ENCODE data around the gene FAM149B1.
A peak's percentile ranks its signal among the peaks of the same experiment; 100 is the strongest.
"Not testable (repeated sequence)": the region's sequence is repeated elsewhere in the genome, so short reads cannot be mapped to it uniquely, and the experiment has no call there.

The FAM149B1 gene

GRCh38 chr10:73233883-73234282 lies 66.0 kb downstream of the FAM149B1 start:
- no peak for DNase-seq (ENCODE audit: low spot score)

- no peak for DNase-seq (ENCODE audit: low spot score)
Observed at GRCh38 chr10:73234695-73235094, 66.8 kb downstream of the FAM149B1 start.

- DNase-seq (ENCODE audit: low spot score) = no peak
Observed at GRCh38 chr10:73238990-73239566, 71.2 kb downstream of the FAM149B1 start.

GRCh38 chr10:73239908-73240307 lies 72.0 kb downstream of the FAM149B1 start:
- no peak for DNase-seq (ENCODE audit: low spot score)

GRCh38 chr10:73244866-73245477 lies 77.1 kb downstream of the FAM149B1 start:
- no peak for DNase-seq (ENCODE audit: low spot score)

DNA sequence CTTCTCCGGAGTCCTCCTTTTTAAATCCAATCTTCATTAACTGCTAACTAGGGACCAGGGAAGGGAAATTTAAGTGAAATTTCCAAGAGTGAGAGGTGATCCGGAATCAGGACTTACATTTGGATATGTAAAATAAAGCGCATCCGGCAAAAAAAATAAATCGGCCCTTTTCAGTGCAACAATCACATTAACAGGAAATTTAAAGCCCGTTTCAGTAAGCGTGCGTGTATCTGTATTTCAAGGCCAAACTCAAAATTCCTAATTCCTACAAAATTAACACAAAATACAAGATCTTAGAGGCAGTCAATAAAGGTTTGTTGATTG lies 78.4 kb downstream of the FAM149B1 start:
- DNase-seq (ENCODE audit: low spot score) = no peak

DNA sequence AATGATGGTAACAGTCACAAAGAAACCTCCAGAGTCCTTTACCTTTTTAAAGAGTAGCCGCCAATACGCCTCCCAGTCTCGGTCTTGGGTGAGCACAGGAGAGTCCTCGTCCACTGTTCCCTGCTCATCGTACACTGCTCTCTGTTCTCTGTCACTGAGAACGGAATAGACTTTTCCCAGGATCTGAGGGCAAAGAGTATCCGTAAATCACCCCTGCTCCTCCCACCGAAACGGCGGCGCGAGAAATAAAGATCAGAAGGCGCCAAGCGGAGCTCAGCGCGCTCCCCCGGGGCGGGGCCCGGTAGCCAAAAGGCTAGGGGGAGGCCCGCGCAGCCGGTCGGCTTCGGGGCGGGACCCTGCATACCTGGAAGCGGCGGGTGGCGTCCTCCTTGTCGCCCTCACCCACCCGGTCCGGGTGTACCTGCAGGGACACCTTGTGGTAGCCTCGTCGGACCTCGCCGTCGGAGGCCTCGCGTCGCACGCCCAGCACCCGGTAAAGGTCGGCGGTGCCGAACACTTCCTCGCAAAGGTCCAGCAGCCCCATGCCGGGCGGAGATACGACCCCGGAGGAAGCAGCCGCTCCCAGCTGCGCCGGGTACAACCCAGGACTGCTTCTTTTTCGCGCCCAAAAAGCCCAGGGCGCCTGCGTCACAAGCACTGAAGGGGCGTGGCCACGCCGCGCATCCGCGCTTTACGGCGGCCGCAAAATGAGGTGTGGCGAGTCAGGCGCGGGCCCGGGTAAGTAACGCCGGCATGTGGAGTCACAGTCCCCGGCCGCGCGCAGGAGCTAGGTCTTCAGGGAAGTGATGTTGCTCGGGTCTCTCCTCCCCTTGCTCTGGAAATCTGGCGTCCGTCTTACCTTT lies 79.0 kb downstream of the FAM149B1 start, which contains the start of gene DNAJC9:
DNAJC9 (minus strand) TSS at position 610 of the 863 bp plus-strand sequence; CDS start at position 544, 66 bp downstream.
- peak; percentile 91 for DNase-seq (ENCODE audit: low spot score)

GRCh38 chr10:73247509-73248258 lies 79.8 kb downstream of the FAM149B1 start:
- peak; percentile 16 for DNase-seq (ENCODE audit: low spot score)

DNA sequence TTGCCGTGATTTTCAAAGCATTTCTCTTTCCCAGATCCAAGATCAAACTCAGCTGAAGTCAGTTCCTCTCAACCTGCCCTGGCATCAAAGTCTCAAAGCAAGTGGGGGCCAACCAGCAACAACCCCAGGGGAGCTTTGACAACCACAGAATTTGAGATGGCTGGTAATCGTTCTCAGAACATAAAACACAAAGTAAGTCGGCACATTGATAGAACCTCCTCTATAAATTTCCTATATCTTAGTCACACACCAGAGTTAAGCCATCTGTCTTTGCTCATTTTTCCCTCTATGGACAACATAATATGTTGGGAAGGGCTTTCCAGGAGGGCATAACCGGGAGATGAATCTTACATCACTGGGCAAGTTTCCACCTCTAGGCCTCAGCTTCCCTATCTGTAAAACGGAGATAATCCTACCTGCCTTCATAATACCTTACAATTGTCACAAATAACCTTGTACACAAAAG lies 80.4 kb downstream of the FAM149B1 start:
- DNase-seq (ENCODE audit: low spot score) = no peak

DNA sequence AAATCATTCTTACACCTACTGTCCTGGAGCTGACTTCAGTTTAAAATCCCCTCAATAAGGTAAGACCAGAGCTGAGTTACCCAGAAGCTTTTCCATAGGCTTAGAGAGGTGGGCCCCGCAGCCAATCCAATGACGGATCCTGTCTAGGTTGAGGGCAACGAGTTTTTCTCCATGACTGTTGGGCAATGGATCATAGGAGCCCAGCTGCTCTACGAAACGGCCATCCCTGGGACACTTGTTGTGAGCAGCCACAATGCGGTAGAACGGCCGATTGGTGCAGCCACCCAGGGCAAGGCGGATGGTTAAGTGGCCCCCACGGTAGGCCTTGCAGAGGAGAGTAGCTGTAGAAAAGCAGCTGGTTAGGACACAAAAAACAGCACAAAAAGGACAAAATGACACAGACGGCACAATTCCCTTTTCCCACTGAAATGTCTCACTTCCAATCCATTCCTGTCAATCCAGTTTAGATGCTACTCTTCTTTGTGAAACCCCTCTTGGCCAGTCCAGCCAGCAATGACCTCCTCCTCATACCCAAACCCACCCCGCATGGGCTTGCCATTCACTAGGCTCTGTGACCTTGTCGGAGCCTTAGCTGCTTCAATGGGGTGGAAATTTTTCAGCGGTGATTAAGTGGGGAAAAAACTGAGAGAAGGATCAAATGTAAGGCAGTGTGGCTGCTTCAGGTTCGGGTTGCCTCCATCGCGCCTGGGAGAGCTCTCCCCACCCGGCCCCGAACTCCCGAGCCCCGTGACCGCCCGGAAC lies 83.9 kb downstream of the FAM149B1 start:
- peak; percentile 22 for DNase-seq (ENCODE audit: low spot score)

- peak; percentile 98 for DNase-seq (ENCODE audit: low spot score)
Observed at GRCh38 chr10:73252445-73253224, 84.7 kb downstream of the FAM149B1 start, which contains the start of gene MRPS16. Gene MRPS16 (minus strand): TSS chr10:73252644. CDS start chr10:73252482, 162 bp downstream.

- peak; percentile 29 for DNase-seq (ENCODE audit: low spot score)
Observed at GRCh38 chr10:73253225-73253555, 85.3 kb downstream of the FAM149B1 start.

DNA sequence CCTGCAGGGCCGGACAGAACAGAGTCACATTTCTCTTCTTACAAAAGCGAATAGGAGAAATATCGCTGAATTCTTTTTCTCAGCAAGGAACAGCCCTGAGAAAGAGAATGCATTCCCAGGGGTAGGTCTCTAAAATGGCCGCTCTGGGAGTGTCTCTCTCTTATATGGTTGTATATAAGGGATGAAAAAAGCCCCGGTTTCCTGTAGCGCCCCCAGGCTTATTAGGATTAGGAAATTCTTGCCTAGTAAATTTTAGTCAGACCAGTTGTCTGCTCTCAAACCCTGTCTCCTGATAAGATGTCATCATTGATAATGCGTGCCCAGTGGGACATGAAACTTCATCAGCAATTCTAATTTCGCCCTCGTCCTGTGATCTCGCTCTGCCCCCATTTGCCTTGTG lies 90.7 kb downstream of the FAM149B1 start:
- DNase-seq (ENCODE audit: low spot score) = not testable (repeated sequence)

DNA sequence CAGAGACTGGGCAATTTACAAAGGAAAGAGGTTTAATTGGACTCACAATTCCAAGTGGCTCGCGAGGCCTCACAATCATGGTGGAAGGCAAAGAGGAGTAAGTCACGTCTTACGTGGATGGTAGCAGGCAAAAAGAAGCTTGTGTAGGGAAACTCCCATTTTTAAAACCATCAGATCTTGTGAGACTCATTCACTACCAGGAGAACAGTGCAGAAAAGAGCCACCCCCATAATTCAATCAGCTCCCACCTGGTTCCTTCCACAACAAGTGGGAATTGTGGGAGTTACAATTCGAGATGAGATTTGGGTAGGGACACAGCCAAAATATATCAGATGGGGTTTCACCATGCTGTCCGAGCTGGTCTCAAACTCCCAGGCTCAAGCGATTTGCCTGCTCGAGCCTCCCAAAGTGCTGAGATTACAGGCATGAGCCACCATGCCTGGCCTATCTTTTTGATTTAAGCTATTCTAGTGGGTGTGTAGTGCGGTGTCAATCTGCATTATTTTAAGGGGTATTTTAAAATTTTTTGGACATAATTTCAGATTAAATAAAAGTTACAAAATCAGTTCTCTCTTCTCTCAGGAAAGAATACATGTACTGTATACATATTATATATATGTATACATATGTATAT lies 93.6 kb downstream of the FAM149B1 start:
- DNase-seq (ENCODE audit: low spot score) = no peak

DNA sequence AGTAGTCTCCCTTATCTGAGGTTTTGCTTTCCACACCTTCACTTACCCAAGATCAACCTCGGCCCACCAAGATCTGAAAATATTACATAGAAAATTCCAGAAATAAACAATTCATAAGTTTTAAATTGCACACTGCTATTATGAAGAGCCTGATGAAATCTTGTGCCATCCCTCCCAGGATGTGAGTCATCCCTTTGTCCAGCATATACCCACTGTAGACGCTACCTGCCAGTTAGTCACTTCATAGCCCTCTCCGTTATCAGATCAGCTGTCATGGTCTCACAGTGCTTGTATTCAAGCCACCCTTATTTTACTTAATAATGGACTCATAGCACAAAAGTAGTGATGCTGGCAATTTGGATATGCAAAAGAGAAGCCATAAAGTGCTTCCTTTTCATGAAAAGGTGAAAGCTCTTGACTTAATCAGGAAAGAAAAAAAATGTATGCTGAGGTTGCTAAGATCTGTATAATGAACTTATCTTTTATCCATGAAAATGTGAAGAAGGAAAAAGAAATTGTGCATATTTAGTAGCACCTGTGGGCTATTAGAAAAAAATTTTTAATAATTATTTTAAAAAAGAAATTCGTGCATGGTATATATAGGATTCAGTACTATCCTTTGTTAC lies 94.3 kb downstream of the FAM149B1 start:
- no peak for DNase-seq (ENCODE audit: low spot score)

- no peak for DNase-seq (ENCODE audit: low spot score)
Observed at GRCh38 chr10:73262880-73263555, 95.1 kb downstream of the FAM149B1 start.

DNA sequence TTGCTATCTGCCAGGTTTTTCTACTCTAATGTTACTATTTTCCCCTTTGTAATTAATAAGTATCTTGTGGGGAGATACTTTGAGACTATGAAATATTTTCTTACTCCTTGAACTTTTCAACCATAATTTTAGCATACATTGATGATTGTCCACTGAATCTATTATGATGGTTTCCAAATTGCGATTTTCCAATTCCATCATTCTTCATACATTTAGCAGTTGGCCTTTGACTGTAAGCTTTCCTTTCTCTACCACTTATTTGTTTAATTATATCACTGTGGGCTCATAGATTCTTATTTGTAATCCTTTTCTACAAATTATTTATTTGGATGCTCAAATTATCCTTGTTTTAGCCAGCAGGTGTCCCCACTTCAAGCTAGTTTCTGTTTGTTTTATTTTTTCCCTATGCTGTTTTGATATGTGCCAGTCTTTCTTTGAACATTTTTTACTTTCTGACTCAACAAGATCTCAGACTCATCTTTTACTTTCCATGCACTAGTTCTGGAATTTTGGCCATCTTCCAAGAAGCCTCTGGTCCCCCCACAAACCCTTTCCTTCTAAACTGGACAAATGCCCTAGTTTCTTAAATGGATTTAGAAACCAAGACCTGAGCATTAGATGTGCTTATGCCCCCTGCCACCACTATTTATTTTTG lies 95.9 kb downstream of the FAM149B1 start:
- DNase-seq (ENCODE audit: low spot score) = peak; percentile 10

- no peak for DNase-seq (ENCODE audit: low spot score)
Observed at GRCh38 chr10:73264423-73264822, 96.5 kb downstream of the FAM149B1 start.

GRCh38 chr10:73281097-73281496 lies 113.2 kb downstream of the FAM149B1 start:
- no peak for DNase-seq (ENCODE audit: low spot score)

All from cerebellar cortex (tissue), 1 donor.